ENCODE measurements around the gene GPR183.

GPR183 gene

GRCh38 chr13:99307648-99308339 lies 595 bp upstream of the GPR183 start:
- no peak for DNase-seq (ENCODE audit: extremely low read depth, low read depth)
- no peak for TF ChIP-seq CTCF (IDR thresholded peaks at IDR 0.05; ENCODE audit: low read depth, low read length)

- no peak for DNase-seq (ENCODE audit: extremely low read depth, low read depth)
- no peak for TF ChIP-seq CTCF (IDR thresholded peaks at IDR 0.05; ENCODE audit: low read depth, low read length)
Measured at GRCh38 chr13:99305566-99305965, 1.6 kb downstream of the GPR183 start.

- DNase-seq (ENCODE audit: extremely low read depth, low read depth), result no peak
- no peak for TF ChIP-seq CTCF (IDR thresholded peaks at IDR 0.05; ENCODE audit: low read depth, low read length)
Measured at GRCh38 chr13:99305158-99305557, 2.0 kb downstream of the GPR183 start.

- DNase-seq (ENCODE audit: extremely low read depth, low read depth), result no peak
- no peak for TF ChIP-seq CTCF (IDR thresholded peaks at IDR 0.05; ENCODE audit: low read depth, low read length)
Measured at GRCh38 chr13:99304541-99304940, 2.7 kb downstream of the GPR183 start.

- no peak for DNase-seq (ENCODE audit: extremely low read depth, low read depth)
- no peak for TF ChIP-seq CTCF (IDR thresholded peaks at IDR 0.05; ENCODE audit: low read depth, low read length)
Measured at GRCh38 chr13:99303863-99304521, 3.2 kb downstream of the GPR183 start.

GRCh38 chr13:99302637-99303505 lies 4.3 kb downstream of the GPR183 start:
- TF ChIP-seq CTCF (IDR thresholded peaks at IDR 0.05; ENCODE audit: low read depth, low read length), result no peak
- DNase-seq (ENCODE audit: extremely low read depth, low read depth), result no peak

Data from AG09319 (cell line).